Measurements from ENCODE around the gene MAP3K10. TPM values are rescaled to one million over a fixed set of nuclear protein-coding genes. Genes with fewer than 3 reads are reported as not detected.
A peak's percentile ranks its signal among the peaks of the same experiment; 100 is the strongest.
"Not testable (repeated sequence)": the region's sequence is repeated elsewhere in the genome, so short reads cannot be mapped to it uniquely, and the experiment has no call there.

Gene MAP3K10
- total RNA-seq, result 6.5 and 8.8 TPM in 2 replicates

DNA sequence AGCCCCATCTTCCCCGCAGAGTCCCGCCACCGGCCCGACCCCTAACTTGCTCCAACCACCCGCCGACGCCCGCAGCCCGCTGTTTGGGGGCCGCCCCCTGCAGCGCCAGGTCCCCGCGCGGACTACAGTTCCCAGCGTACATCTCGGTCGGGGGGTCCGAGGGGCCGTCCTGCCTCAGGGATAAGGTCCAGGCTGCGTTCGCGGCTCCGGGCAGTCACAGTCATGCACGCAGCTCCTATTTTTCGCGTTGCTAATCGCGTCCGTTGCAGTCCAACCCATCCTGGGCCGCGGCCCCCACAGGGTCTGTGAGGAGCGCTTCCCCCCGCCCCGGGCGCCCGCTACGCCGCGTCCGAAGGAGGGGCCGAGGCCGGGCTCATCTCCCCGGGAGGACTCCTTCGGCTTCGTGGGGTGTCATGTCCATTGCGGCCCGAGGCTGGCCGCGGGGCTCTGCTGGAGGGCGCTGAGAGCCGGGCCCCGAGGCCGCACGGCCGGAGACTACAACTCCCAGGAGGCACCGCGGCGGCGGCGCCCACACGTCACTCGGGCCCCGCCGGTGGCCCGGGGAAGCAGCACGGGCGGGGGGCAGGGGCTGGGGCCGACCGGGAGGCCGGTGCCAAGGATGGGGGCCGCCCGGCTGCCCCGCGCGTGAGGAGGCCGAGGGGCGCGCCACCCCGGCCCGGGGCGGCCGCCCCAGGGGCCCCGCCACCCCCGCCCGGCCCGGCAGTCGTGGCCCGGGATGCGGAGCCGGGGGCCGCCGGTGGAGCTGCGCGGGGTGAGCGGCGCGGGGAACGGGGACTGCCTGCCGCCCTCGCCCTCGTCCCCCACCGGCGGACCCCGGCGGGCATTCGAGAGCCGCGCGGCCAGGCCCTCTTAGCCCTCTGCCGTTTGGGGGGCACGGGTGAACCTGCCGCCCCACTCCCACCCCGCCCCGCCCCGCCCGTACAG is at the start of gene MAP3K10:
Gene MAP3K10, plus strand, starts transcription at position 536 of the 945 bp plus-strand sequence. CDS start 606 bp downstream, outside the sequence.
- peak; percentile 74 for DNase-seq

DNA sequence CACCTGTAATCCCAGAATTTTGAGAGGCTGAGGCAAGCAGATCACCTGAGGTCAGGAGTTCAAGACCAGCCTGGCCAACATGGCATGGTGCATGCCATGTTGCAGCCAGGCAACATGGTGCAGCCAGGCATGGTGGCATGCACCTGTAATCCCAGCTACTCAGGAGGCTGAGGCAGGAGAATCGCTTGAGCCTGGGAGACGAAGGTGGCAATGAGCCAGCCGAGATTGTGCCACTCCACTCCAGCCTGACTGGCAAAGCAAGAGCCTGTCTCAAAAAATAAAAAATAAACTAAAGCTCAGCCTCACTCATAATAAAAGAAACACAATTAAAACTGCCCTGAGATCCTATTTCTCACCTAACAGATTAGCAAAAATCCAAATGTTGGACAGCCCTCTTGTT is 49.7 kb upstream of the MAP3K10 start:
- DNase-seq, result no peak

DNA sequence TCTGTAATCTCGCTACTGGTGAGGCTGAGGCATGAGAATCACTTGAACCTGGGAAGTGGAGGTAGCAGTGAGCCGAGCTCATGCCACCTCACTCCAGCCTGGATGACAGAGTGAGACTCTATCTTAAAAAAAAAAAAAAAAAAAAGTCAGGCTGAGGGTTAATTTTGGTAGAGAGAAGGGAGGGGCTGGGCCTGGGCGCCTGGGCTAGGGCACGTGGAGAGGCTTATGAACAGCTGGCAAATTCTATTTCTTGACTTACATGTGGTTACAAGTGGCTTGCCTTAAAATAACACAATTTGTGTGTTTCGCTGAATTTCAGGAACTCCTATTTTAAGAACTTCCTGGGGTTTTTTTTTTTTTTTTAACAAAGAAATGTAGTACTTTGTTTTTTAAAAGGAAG is 47.6 kb upstream of the MAP3K10 start:
- no peak for DNase-seq

DNA sequence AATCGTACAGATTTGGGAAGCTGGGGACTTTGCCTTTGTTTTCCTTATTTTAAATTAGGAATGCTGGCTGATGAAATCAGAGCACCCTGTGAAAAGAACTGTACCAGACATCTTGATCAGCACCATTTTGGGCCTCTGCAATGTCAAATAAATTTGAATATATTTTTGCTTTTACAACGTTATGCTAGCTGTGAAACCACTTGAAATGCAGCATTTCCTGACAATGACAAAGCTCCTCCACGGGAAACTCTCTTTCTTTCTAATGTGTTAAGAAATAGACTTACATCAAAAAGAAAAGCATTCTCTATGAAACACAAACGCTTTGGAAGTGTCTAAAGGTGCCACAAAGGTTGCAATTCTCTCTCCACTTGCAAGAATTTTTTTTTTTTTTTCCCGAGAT is 47.1 kb upstream of the MAP3K10 start:
- no peak for DNase-seq

DNA sequence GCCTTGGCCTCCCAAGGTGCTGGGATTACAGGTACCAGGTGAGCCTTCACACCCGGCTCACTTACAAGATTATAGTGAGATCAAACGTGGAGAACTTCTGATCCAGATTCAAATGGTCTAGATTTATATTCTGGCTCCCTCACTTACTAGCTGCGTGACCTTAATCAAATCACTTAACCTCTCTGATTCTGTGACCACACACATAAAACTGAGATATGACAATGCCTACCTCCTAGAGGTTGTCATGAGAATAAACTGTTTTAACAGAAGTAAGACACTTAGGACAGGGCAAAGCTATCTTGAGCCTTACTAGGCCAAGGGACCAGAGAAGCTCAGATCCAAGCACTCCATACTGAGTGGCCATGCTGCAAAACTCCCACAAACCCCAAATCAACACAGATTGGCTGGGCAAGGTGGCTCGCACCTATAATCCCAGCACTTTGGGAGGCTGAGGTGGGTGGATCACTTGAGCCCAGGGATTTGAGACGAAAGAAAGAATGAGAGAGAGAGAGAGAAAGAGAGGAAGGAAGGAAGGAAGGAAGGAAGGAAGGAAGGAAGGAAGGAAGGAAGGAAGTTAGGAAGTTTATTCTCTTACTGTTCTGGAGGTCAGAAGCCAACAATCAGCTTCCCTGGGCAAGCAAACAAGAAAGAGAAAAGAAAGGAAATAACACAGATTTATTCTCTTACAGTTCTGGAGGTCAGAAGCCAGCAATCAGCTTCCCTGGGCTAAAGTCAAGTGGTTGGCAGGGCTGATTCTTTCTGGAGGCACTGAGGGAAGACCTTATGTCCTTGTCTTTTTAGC is 46.1 kb upstream of the MAP3K10 start:
- DNase-seq, result no peak

DNA sequence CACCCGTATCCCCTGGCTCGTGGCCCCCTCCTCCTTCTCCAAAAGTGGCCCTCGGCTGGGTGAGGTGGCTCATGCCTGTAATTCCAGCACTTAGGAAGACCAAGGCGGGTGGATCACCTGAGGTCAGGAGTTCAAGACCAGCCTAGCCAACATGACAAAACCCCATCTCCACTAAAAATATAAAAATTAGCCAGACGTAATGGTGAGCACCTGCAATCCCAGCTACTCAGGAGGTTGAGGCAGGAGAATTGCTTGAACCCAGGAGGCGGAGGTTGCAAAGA is 45.5 kb upstream of the MAP3K10 start:
- not testable (repeated sequence) for DNase-seq

DNA sequence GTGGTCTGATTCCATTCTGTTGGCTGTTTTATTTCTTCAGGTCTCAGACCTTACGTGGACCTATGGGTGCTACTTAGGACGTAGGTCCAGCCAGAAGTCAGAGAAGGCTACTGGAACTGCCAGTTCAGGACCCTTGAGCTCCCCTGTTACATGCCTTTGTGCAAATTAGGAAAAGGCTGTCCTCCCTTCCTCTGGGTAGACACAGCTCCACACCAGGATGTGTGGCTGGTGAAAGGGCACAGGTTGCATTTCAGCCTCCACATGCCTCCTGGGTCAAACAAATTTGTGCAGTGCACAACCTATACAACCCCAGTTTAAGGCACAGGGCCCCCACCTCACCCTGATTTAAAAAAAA is 43.9 kb upstream of the MAP3K10 start:
- DNase-seq, result no peak

DNA sequence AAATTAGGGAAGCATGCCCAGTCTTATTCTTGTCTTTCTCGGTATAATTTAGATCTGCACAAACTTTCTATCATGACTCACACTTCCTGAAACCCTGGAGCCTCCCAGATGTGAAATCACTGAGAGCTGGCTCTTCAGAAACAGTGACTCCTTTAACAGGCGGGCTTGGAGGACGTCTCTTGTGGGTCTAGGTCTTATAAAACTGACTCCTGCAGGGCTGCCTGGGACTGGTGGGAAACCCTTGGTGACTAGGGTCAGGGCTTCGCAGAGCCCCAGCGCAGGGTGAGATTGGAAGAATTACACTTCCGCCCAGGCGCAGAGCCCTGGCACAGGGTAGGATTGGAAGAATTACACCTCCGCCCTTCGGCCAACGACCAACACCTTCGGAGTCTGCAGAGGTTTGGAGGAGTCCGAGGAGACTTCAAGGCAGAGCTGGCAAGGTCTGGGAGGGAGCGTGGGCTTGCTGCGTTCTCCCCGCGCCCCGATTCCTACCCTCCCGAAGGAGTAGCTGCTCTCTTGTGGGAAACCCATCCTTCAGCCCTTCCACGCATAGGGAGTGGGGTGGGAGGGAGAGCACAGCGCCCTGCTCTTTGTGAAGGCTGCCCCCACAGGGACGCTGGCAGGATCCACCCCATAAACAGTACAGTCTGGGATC is 43.4 kb upstream of the MAP3K10 start:
- DNase-seq, result peak; percentile 58

DNA sequence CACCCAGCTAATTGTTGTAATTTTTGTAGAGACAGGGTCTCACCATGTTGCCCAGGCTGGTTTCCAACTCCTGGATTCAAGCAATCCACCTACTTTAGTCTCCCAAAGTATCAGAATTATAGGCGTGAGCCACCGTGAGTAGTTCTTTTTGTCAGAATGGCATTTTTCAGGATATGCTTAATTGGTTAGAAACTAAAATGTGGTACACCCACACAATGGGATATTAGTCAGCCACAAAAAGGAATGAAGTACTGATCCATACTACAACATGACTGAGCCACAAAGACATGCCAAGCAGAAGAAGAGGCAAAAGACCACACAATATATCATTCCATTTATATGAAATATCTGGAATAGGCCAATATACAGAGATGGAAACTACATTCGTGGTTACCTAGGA is 41.7 kb upstream of the MAP3K10 start:
- no peak for DNase-seq

DNA sequence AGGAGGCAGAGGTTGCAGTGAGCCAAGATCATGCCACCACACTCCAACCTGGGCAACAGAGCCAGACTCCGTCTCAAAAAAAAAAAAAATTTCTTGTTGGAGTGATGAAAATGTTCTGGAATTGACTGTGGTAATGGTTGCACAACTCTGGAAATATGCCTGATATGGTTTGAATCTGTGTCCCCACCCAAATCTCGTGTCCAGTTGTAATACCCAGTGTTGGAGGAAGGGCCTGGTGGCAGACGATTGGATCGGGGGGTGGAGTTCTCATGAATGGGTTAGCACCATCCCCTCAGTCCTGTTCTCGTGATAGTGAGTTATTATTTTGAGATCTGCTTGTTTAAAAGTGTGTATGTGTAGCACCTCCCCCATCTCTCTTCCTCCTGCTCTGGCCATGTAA is 41.1 kb upstream of the MAP3K10 start:
- DNase-seq, result no peak

DNA sequence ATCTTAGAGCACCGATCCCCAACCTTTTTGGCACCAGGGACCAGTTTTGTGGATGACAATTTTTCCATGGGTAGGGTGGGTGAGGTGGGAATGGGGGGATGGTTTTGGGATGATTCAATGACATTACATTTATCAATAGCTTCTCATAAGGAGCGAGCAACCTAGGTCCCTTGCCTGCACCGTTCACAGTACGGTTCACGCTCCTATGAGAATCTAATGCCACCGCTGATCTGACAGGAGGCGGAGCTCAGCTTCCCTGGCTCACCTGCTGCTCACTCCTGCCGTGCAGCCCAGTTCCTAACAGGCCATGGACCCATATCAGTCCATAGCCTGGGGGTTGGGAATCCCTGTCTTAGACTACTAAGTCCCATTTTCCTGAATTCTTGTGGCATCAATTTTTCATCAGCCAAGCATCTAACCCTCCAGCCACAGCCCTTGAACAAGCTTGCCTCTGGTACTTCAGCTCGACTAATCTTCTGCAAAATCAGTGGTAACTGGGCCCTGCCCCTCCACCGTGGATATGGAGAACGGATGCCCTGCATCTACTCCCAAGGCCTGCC is 37.0 kb upstream of the MAP3K10 start:
- DNase-seq, result no peak

DNA sequence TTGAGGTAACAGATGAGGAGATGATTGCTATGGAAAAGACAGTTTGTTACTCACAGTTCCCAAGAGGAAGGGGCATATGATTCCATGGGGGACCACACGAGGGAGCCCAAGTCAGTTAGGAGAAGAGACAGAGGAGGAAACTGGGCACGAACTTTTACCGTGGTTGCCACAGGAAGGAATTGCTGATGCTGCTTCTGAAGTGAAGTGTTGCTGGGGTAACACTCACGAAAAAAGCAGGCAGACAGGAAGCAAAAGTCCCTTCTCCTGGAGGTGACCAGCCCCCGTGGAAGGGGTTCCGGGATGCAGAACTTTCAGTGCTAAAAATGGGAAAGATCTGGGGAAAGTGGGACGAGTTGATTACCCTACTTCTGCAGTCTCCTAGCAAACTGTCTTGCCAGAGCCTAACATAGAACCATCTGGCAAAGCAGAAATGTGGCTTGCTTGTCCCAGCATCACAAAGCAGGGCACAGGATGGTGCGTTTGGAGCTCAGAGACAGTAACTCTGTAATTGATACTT is 35.4 kb upstream of the MAP3K10 start:
- peak; percentile 67 for DNase-seq

DNA sequence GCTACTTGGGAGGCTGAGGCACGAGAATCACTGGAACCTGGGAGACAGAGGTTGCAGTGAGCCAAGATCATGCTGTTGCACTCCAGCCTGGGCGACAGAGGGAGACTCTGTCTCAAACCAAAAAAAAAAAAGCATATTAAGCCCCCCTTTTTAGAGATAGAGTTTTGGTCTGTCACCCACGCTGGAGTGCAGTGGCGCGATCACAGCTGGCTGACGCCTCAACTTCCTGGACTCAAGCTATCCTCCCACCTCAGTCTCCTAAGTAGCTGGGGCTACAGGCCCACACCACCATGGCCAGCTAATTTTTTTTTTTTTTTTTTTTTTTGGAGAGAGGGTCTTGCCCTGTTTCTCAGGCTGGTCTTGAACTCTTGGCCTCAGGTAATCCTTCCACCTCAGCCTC is 34.2 kb upstream of the MAP3K10 start:
- DNase-seq, result no peak

DNA sequence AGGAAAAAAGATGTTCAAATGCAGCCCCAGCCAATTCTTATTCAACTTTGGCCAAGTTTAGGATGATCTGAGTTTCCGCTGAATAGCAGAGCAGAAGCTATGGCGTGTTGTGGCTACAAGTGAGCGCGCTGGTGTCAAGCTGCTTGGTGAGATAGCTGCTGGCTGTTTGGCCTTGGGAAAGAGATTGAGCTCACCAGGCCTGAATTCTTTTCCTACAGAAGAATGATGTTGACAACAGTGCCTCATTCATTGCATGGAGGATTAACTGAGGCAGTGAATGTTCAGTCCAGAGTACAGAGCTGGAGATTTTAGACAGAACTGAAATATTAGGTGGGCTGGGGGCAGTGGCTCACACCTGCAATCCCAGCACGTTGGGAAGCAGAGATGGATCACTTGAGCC is 31.5 kb upstream of the MAP3K10 start:
- no peak for DNase-seq

DNA sequence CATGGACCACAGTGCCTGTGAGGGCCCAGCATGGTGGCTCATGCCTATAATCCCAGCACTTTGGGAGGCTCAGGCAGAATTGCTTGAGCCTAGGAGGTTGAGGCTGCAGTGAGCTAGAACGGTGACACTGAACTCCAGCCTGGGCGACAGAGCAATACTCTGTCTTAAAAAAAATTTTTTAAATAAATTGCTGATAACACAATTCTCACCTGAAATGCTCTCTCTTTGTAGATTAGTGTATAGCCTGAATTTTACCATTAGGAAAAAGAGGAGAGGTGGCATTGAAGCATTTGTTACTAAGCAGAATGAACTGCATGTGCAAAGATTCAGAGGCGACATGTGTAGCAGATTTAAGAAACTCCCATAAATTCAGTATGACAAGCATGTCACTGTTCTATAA is 29.1 kb upstream of the MAP3K10 start:
- no peak for DNase-seq

DNA sequence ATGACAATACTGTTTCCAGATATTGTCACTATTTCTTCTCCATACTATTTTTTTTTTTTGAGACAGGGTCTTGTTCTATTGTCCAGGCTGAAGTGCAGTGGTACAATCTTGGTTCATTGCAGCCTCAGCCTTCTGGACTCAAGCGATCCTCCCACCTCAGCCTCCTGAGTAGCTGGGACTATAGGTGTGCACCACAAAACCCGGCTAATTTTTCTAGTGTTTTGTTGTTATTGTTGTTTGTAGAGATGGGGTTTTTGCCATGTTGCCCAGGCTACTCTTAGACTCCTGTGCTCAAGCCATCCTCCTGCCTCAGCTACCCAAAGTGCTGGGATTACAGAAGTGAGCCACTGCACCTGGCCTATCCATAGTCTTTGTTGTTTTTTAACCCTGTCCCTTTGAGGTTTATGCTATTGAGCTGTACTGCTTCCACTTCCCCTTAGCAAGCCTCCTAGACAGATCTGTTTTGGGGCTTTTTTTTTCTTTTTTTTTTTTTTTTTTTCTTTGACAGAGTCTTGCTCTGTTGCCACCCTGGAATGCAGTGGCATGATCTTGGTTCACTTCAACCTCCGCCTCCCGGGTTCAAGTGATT is 27.6 kb upstream of the MAP3K10 start:
- DNase-seq, result no peak

DNA sequence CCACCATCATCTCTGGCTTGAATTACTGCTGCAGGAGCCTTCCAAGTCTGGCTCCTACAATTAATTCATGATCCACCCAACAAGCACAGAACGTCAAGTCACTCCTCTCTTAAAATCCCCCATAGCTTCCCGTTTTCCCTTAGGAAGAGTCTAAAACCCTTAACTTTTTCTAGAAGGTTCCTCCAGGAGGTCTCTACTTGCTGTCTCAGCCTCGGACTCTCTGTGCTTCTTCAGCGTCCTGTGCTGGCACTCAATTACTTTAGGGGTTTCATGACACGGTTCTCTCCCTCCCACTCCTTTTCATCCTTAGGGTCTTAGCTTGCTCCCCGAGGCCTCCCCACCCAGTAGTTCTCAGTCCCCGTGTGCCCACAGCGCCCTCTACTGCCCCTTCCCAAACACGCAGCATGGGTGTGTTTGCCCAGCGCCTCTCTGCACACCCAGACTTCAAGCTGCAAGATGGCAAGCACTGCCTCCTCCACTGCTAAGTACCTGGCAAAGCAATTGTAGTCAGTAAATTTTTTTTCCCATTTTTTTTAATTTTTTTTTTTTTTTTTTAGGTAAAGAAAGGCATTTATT is 25.8 kb upstream of the MAP3K10 start:
- peak; percentile 63 for DNase-seq

DNA sequence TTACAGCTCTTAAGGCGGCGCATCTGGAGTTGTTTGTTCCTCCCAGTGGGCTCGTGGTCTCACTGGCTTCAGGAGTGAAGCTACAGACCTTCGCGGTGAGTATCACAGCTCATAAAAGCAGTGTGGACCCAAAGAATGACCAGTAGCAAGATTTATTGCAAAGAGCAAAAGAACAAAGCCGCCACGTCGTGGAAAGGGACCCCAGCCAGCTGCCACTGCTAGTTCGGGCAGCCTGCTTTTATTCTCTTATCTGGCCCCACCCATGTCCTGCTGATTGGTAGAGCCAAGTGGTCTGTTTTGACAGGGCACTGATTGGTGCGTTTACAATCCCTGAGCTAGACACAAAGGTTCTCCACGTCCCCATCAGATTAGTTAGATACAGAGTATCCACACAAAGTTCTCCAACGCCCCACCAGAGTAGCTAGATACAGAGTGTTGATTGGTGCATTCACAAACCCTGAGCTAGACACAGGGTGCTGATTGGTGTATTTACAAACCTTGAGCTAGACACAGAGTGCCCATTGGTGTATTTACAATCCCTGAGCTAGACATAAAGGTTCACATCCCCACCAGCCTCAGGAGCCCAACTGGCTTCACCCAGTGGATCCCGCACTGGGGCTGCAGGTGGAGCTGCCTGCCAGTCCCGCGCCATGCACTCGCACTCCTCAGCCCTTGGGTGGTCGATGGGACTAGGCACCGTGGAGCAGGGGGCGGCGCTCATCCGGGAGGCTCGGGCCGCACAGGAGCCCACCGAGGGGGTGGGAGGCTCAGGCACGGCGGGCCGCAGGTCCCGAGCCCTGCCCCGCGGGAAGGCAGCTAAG is 21.5 kb upstream of the MAP3K10 start:
- DNase-seq, result not testable (repeated sequence)

DNA sequence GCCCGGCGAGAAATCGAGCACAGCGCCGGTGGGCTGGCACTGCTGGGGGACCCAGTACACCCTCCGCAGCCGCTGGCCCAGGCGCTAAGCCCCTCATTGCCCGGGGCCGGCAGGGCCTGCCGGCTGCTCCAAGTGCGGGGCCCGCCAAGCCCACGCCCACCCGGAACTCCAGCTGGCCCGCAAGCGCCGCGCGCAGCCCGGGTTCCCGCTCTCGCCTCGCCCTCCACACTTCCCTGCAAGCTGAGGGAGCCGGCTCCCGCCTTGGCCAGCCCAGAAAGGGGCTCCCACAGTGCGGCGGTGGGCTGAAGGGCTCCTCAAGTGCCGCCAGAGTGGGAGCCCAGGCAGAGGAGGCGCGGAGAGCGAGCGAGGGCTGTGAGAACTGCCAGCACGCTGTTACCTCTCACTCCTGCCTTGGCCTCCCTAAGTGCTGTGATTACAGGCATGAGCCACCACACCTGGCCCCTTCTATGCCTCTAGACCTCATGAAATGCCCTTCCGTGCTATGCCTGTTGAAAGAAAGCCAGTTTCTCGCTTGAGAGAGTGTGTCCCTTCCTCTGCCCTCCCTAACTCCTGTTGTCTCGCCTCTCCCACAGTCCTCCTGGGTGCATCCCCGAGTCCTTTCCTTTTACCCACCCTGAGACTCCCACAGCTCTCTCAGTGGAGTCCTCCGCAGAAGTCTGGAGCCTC is 20.8 kb upstream of the MAP3K10 start:
- DNase-seq, result not testable (repeated sequence)

DNA sequence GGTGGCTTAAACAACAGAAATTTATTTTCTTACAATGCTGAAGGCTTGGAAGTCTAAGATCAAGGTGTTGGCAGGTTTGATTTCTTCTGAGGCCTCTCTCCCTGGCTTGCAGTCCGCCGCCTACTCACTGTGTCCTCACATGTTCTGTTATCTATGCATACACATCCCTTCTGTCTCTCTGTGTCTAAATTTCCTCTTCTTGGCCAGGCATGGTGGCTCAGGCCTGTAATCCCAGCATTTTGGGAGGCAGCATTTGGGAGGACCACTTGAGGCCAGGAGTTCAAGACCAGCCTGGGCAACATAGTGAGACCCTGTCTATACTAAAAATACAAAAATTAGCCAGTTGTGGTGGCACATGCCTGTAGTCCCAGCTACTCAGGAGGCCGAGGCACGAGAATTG is 19.9 kb upstream of the MAP3K10 start:
- DNase-seq, result not testable (repeated sequence)

DNA sequence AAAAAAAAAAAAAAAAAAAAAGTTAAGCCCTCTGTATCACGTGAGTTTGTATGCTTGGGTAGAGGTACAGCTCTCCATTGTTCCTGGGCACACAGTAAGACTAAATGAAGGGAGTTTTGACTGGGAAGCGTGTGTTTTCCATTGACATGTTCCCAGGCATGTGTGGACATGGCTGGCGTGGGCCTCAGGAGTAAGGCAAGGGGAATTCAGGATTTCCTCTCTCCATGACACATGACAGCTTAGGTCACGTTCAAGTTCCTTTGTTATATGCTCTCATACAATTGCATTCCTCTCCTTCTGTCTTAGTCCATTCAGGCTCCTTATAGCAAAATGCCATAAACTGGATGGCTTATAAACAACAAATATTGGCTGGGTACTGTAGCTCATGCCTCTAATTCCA is 17.1 kb upstream of the MAP3K10 start:
- DNase-seq, result peak; percentile 83
